ENCODE data around the gene RPS6KC1.

Gene RPS6KC1

GRCh38 chr1:213051127-213051880 lies at the start of gene RPS6KC1:
Gene RPS6KC1, plus strand, starts transcription at chr1:213051241. Its CDS starts 164 bp downstream, at chr1:213051405.
- H3K79me2 ChIP-seq (ENCODE audit: control insufficient read depth, low read length): peaks cover 11% of the 10 kb centered on the region; the same call in 1 of the 2 replicates
- H3K27ac ChIP-seq (ENCODE audit: low read depth, low read length): peak within 1 kb of the TSS; percentile 4; the same call in 1 of the 2 replicates

GRCh38 chr1:213003256-213003655 lies 47.8 kb upstream of the RPS6KC1 start:
- Histone ChIP-seq H3K36me3 (ENCODE audit: control insufficient read depth, low read length) (peaks cover 64% of the 10 kb centered on the region), H3K27ac (ENCODE audit: low read depth, low read length) (no peak overlapping the region), H4K20me1 (ENCODE audit: control insufficient read depth, insufficient read depth, low read depth, low read length) (no peaks in the 10 kb centered on the region), H3K27me3 (ENCODE audit: control insufficient read depth, low read length) (no peaks in the 10 kb centered on the region), H3K9me2 (replicated peaks; ENCODE audit: control insufficient read depth, low read length) (no peaks in the 10 kb centered on the region), H3K9me3 (ENCODE audit: control insufficient read depth, insufficient read depth, low read length) (no peaks in the 10 kb centered on the region), H3K4me1 (ENCODE audit: control insufficient read depth, low read length) (no peaks in the 10 kb centered on the region), H3K79me2 (ENCODE audit: control insufficient read depth, low read length) (no peaks in the 10 kb centered on the region), H3K4me2 (ENCODE audit: low read length) (no peak overlapping the region), H3K4me3 (ENCODE audit: low read length) (no peak overlapping the region), H3F3A (ENCODE audit: control insufficient read depth, insufficient read depth) (0 out of 2 replicates have a peak, but pooled peaks cover 3% of the 10 kb centered on the region)
- no peak for TF ChIP-seq CTCF (IDR thresholded peaks at IDR 0.05; ENCODE audit: low read depth, low read length, poor library complexity, severe bottlenecking)
- no peak for TF ChIP-seq EZH2phosphoT487 (IDR thresholded peaks at IDR 0.05; ENCODE audit: borderline replicate concordance, low read length)

More at GRCh38 chr1:213051127-213051880, at the start of gene RPS6KC1:
- Histone ChIP-seq H3K9me3 (ENCODE audit: control insufficient read depth, insufficient read depth, low read length) (peaks cover 4% of the 10 kb centered on the region), H3K9me2 (replicated peaks; ENCODE audit: control insufficient read depth, low read length) (no peaks in the 10 kb centered on the region; the same call in 1 of the 2 replicates), H3F3A (ENCODE audit: control insufficient read depth, insufficient read depth) (no peaks in the 10 kb centered on the region; the same call in 1 of the 2 replicates), H3K4me1 (ENCODE audit: control insufficient read depth, low read length) (peaks cover 13% of the 10 kb centered on the region), H3K27me3 (ENCODE audit: control insufficient read depth, low read length) (no peaks in the 10 kb centered on the region), H3K36me3 (ENCODE audit: control insufficient read depth, low read length) (no peaks in the 10 kb centered on the region), H4K20me1 (ENCODE audit: control insufficient read depth, insufficient read depth, low read depth, low read length) (no peaks in the 10 kb centered on the region), H3K4me2 (ENCODE audit: low read length) (peak within 1 kb of the TSS; percentile 64), H3K4me3 (ENCODE audit: low read length) (peak within 1 kb of the TSS; percentile 80)
- TF ChIP-seq CTCF (IDR thresholded peaks at IDR 0.05; ENCODE audit: low read depth, low read length, poor library complexity, severe bottlenecking) (no peak), EZH2phosphoT487 (IDR thresholded peaks at IDR 0.05; ENCODE audit: borderline replicate concordance, low read length) (no peak)

GRCh38 chr1:213008564-213008963 lies 42.5 kb upstream of the RPS6KC1 start:
- no peaks in the 10 kb centered on the region for H3K9me2 ChIP-seq (replicated peaks; ENCODE audit: control insufficient read depth, low read length)
- no peak overlapping the region for H3K4me2 ChIP-seq (ENCODE audit: low read length)
- TF ChIP-seq EZH2phosphoT487 (IDR thresholded peaks at IDR 0.05; ENCODE audit: borderline replicate concordance, low read length): no peak
- TF ChIP-seq CTCF (IDR thresholded peaks at IDR 0.05; ENCODE audit: low read depth, low read length, poor library complexity, severe bottlenecking): no peak
- no peaks in the 10 kb centered on the region for H4K20me1 ChIP-seq (ENCODE audit: control insufficient read depth, insufficient read depth, low read depth, low read length)
- H3K4me1 ChIP-seq (ENCODE audit: control insufficient read depth, low read length): peaks cover 6% of the 10 kb centered on the region
- no peak overlapping the region for H3K4me3 ChIP-seq (ENCODE audit: low read length)
- no peak overlapping the region for H3K27ac ChIP-seq (ENCODE audit: low read depth, low read length)
- no peaks in the 10 kb centered on the region for H3K9me3 ChIP-seq (ENCODE audit: control insufficient read depth, insufficient read depth, low read length)
- 0 out of 2 replicates have a peak, but pooled peaks cover 3% of the 10 kb centered on the region for H3F3A ChIP-seq (ENCODE audit: control insufficient read depth, insufficient read depth)
- H3K79me2 ChIP-seq (ENCODE audit: control insufficient read depth, low read length): peaks cover 39% of the 10 kb centered on the region
- peaks cover 77% of the 10 kb centered on the region for H3K36me3 ChIP-seq (ENCODE audit: control insufficient read depth, low read length)
- no peaks in the 10 kb centered on the region for H3K27me3 ChIP-seq (ENCODE audit: control insufficient read depth, low read length)

All from DOHH2 (cell line).